Measurements from ENCODE around the gene SPATA32. TPM values are rescaled to one million over a fixed set of nuclear protein-coding genes. Genes with fewer than 3 reads are reported as not detected.
A peak's percentile ranks its signal among the peaks of the same experiment; 100 is the strongest.

The SPATA32 gene
- total RNA-seq, 2 experiments from 2014 or later = 0.62 to 0.68 TPM

GRCh38 chr17:45235416-45236281 lies 26.2 kb downstream of the SPATA32 start:
- Mint-ChIP-seq H3K4me3 (no peak overlapping the region), H3K9me3 (no peaks in the 10 kb centered on the region), H3K27me3 (no peaks in the 10 kb centered on the region), H3K36me3 (peaks cover 46% of the 10 kb centered on the region), H3K4me1 (peaks cover 45% of the 10 kb centered on the region), H3K27ac (peak overlapping the region; percentile 75)
- DNase-seq = peak; percentile 65

- peak; percentile 47 for DNase-seq
- Mint-ChIP-seq H3K4me1 (peaks cover 53% of the 10 kb centered on the region), H3K36me3 (peaks cover 54% of the 10 kb centered on the region), H3K9me3 (no peaks in the 10 kb centered on the region), H3K27ac (peak overlapping the region; percentile 58), H3K4me3 (peak overlapping the region; percentile 30), H3K27me3 (no peaks in the 10 kb centered on the region)
Observed at GRCh38 chr17:45234641-45235415, 27.1 kb downstream of the SPATA32 start.

- no peaks in the 10 kb centered on the region for H3K9me3 Mint-ChIP-seq
- DNase-seq = no peak
- H3K36me3 Mint-ChIP-seq = peaks cover 47% of the 10 kb centered on the region
- peak overlapping the region; percentile 30 for H3K4me3 Mint-ChIP-seq
- peak overlapping the region; percentile 83 for H3K27ac Mint-ChIP-seq
- H3K4me1 Mint-ChIP-seq = peaks cover 64% of the 10 kb centered on the region
- H3K27me3 Mint-ChIP-seq = no peaks in the 10 kb centered on the region
Observed at GRCh38 chr17:45233423-45233924, 28.4 kb downstream of the SPATA32 start.

- Mint-ChIP-seq H3K27ac (peak overlapping the region; percentile 75), H3K27me3 (no peaks in the 10 kb centered on the region), H3K4me3 (peak overlapping the region; percentile 96), H3K4me1 (peaks cover 67% of the 10 kb centered on the region), H3K36me3 (peaks cover 46% of the 10 kb centered on the region), H3K9me3 (no peaks in the 10 kb centered on the region)
- no peak for DNase-seq
Observed at GRCh38 chr17:45232514-45233422, 29.1 kb downstream of the SPATA32 start.

GRCh38 chr17:45231481-45232116 lies 30.3 kb downstream of the SPATA32 start:
- peaks cover 44% of the 10 kb centered on the region for H3K36me3 Mint-ChIP-seq
- H3K27ac Mint-ChIP-seq = peak overlapping the region; percentile 75
- no peaks in the 10 kb centered on the region for H3K27me3 Mint-ChIP-seq
- peaks cover 76% of the 10 kb centered on the region for H3K4me1 Mint-ChIP-seq
- no peak for DNase-seq
- peak overlapping the region; percentile 96 for H3K4me3 Mint-ChIP-seq
- no peaks in the 10 kb centered on the region for H3K9me3 Mint-ChIP-seq

- DNase-seq = no peak
- peak overlapping the region; percentile 96 for H3K4me3 Mint-ChIP-seq
- no peaks in the 10 kb centered on the region for H3K9me3 Mint-ChIP-seq
- H3K36me3 Mint-ChIP-seq = peaks cover 49% of the 10 kb centered on the region
- H3K4me1 Mint-ChIP-seq = peaks cover 82% of the 10 kb centered on the region
- H3K27ac Mint-ChIP-seq = peak overlapping the region; percentile 99
- no peaks in the 10 kb centered on the region for H3K27me3 Mint-ChIP-seq
Observed at GRCh38 chr17:45230787-45231480, 31.0 kb downstream of the SPATA32 start.

- Mint-ChIP-seq H3K9me3 (no peaks in the 10 kb centered on the region), H3K36me3 (peaks cover 51% of the 10 kb centered on the region), H3K4me1 (peaks cover 82% of the 10 kb centered on the region), H3K27me3 (no peaks in the 10 kb centered on the region), H3K4me3 (peak overlapping the region; percentile 96), H3K27ac (peak overlapping the region; percentile 99)
- no peak for DNase-seq
Observed at GRCh38 chr17:45230410-45230786, 31.5 kb downstream of the SPATA32 start.

GRCh38 chr17:45229681-45230409 lies 32.0 kb downstream of the SPATA32 start:
- peak; percentile 72 for DNase-seq
- peaks cover 82% of the 10 kb centered on the region for H3K4me1 Mint-ChIP-seq
- no peaks in the 10 kb centered on the region for H3K27me3 Mint-ChIP-seq
- no peaks in the 10 kb centered on the region for H3K9me3 Mint-ChIP-seq
- peak overlapping the region; percentile 99 for H3K27ac Mint-ChIP-seq
- peaks cover 49% of the 10 kb centered on the region for H3K36me3 Mint-ChIP-seq
- peak overlapping the region; percentile 96 for H3K4me3 Mint-ChIP-seq

- peaks cover 78% of the 10 kb centered on the region for H3K4me1 Mint-ChIP-seq
- H3K27ac Mint-ChIP-seq = peak overlapping the region; percentile 99
- H3K9me3 Mint-ChIP-seq = no peaks in the 10 kb centered on the region
- peaks cover 47% of the 10 kb centered on the region for H3K36me3 Mint-ChIP-seq
- H3K27me3 Mint-ChIP-seq = no peaks in the 10 kb centered on the region
- DNase-seq = peak; percentile 93
- peak overlapping the region; percentile 96 for H3K4me3 Mint-ChIP-seq
Observed at GRCh38 chr17:45228763-45229539, 32.9 kb downstream of the SPATA32 start.

GRCh38 chr17:45227926-45228762 lies 33.8 kb downstream of the SPATA32 start:
- Mint-ChIP-seq H3K36me3 (peaks cover 53% of the 10 kb centered on the region), H3K27ac (peak overlapping the region; percentile 99), H3K9me3 (no peaks in the 10 kb centered on the region), H3K4me3 (peak overlapping the region; percentile 96), H3K4me1 (peaks cover 77% of the 10 kb centered on the region), H3K27me3 (no peaks in the 10 kb centered on the region)
- peak; percentile 54 for DNase-seq

- Mint-ChIP-seq H3K9me3 (no peaks in the 10 kb centered on the region), H3K27ac (peak overlapping the region; percentile 99), H3K27me3 (no peaks in the 10 kb centered on the region), H3K4me1 (peaks cover 72% of the 10 kb centered on the region), H3K4me3 (peak overlapping the region; percentile 96), H3K36me3 (peaks cover 56% of the 10 kb centered on the region)
- no peak for DNase-seq
Observed at GRCh38 chr17:45227101-45227925, 34.6 kb downstream of the SPATA32 start.

Data from activated naive CD8-positive, alpha-beta T cell treated with anti-CD3 and anti-CD28 coated beads for 36 hours (primary cell).